Measurements from ENCODE around the gene RBBP7.

RBBP7 gene

GRCh38 chrX:16825264-16826035, 44.7 kb downstream of the RBBP7 start:
- no peak for DNase-seq

DNA sequence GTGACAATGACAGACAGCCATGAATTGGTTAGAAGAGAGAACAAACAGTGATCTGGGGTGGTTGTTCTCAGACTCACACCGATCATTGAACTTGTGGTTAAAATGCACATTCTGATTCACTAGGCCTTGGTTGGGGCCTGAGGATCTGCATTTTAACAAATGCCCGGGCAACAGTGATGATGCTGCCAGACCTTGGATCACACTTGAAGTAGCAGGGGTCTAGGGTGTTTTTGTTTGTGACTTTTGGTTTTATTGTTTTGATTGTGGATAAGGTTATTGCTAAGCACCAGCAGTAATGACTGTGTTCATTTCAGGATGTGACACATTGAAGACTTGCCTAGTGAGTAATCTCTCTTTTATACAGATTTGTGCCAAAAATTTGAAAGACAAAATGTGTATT, 47.4 kb downstream of the RBBP7 start:
- no peak for DNase-seq

DNA sequence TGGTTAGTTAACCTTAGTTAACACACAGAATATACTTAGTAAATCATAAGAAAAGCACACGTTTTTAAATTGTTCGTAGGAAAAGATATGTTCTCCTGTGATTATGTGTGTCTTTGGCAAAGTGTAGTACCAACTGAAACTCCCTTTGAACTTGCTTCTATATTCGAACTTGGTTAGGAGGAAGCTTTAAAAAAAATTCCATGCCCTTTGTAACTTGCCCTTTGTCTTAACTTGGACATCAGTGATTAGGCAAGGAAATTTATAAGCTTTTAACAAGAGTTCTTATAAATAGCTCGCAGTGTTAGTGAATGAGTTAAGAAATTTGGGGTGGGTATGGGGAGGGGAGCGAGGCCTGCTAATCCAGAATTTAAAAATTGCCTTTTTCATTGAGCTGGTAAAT, 50.5 kb downstream of the RBBP7 start:
- no peak for DNase-seq

DNA sequence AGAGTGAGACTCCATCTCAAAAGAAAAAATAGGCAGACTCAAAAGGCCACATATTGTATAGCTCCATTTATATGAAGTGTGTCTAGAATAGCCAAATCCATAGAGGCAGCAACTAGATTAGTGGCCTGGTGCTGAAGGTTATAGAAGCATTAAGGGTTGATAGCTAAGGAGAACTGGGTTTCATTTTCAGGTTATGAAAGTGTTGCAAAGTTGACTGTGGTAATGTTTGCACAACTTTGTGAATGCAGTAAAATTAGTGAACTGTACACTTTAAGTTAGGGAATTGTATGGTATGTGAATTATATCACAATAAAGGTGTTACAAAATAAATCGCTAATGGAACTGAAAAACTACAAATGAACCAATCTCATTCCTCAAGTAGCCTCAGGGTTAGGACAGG, 55.6 kb downstream of the RBBP7 start:
- DNase-seq: no peak

GRCh38 chrX:16807976-16808542, 62.1 kb downstream of the RBBP7 start:
- DNase-seq: no peak

DNA sequence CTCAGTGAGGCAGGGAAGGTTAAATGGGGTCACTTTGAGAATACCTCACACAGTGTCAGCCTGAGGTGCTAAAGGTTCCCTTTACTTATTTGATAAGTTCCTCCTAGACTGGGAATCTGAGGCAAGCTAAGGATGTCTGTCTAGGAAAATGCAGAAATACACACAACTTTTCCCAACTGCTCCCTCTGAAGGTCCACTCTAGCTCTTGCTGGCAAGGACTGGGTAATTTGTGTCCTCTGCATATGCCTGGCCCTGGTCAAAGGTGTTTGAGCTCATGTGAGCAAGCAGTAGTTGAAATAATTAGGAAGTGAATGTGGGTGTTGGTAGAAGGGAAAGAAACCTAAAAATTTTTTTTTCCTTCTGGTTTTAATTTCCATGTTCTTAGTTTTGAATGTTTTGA, 62.6 kb downstream of the RBBP7 start:
- no peak for DNase-seq

DNA sequence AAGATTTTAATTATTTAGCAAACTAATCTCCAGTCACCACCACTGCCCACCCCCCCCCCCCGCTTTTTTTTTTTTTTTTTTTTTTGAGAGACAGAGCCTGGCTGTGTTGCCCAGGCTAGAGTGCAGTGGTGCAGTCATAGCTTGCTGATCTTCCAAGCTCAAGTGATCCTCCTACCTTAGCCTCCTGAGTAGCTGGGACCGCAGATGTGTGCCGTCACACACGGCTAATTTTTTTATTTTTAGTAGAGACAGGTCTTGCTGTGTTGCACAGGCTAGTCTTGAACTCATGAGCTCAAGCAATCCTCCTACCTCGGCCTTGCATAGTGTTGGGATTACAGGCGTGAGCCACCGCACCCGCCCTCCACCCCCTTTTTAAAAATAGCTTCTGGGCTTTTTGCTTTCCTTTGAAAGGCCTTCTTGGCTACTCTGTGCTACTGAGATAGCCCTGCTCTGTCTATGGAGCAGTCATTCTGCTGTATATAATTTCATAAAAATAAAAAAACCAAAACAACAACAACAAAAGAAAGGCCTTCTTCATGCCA, 65.2 kb downstream of the RBBP7 start:
- no peak for DNase-seq

GRCh38 chrX:16797841-16798240, 72.3 kb downstream of the RBBP7 start:
- DNase-seq: no peak

DNA sequence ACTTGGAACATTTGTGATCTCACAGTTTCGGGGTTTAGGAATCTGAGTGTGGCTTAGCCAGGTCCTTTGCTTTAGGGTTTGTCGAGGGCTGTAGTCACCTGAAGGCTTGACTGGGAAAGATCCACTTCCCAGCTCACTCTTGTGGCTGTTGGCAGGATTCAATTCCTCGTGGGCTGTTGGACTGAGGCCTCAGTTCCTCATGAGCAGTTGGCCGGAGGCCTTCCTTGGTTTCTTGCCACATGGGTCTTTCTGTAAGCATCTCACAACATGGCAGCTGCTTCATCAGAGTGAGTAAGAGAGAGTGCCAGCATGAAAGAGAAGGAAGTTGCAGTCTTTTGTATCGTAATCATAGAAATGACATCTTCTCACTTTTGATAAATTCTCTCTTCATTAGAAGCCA, 72.8 kb downstream of the RBBP7 start:
- no peak for DNase-seq

- DNase-seq: no peak
Measured at GRCh38 chrX:16796298-16796697, 73.9 kb downstream of the RBBP7 start.
